ENCODE results near the gene SLC4A5. TPM values are rescaled to one million over a fixed set of nuclear protein-coding genes. Genes with fewer than 3 reads are reported as not detected.

Gene SLC4A5
- total RNA-seq, 1 experiment from 2014 or later, result 0.36 TPM

DNA sequence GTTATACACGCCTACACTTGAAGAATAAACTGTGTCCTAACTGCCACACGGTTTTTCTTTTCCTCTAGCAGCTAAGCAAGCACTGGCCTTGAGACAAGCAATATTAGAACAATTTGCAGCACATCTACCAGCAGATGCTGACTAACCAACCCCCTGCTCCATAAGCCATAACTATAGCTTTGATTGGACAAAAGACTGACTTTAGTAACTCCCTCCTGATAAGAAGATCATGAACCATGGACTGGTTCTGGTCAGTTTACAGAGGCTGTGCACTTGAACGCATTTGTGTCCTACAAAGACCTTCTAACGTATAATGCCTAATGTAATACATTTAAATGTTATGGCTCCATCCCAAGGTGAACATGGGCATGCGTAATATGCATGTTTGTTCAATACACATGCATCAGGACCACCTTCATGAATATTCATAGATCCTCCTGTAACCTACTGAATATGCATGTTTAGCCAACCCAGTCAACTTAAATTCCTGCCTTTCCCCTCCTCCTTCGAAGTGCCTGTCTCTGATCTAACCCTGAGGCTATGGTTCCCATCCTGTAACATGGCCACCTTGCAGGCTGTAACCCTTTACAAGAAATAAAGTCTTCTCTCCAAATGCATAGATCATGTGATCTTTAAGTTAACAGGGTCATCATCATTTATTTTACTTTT, 26.5 kb downstream of the SLC4A5 start:
- no peak for DNase-seq (ENCODE audit: low spot score)

DNA sequence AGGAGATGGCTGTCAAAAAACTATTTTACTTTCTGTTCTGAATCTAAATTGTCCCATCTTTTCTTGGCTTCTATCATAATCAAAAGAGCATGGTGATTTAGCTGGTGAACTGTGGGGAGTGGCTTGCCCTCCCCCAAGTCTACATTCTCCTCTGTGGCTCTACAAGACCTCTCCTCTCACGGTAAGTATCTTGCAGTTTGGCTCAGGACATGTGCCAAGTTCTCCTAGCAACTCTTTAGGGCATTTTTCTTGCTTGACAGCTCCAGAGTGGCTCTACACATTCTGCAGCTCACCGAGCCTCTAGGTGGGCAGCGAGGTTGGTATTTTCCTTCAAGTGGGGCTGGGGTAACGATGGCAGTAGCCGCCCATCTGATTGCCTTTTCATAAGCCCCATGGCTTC, 29.1 kb downstream of the SLC4A5 start:
- DNase-seq (ENCODE audit: low spot score), result no peak

DNA sequence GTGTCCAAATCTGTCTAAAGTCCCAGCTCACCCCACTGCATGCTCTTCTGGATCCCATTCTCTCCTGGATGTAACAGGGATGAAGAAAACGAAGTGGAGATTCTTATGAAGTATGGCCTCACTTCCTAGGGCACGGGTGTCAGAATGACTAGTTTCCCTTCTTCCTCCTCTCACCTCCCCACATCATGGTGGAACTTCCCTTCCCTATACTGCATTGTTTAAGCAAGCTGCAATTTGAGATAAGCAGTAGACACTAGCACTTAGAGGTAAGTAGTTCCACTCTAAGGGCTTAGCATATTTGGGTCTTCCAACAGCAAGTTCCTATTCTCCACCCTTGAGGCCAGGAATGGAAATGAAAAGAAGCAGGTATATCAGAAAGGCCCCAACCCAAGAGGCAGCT, 29.7 kb downstream of the SLC4A5 start:
- no peak for DNase-seq (ENCODE audit: low spot score)

DNA sequence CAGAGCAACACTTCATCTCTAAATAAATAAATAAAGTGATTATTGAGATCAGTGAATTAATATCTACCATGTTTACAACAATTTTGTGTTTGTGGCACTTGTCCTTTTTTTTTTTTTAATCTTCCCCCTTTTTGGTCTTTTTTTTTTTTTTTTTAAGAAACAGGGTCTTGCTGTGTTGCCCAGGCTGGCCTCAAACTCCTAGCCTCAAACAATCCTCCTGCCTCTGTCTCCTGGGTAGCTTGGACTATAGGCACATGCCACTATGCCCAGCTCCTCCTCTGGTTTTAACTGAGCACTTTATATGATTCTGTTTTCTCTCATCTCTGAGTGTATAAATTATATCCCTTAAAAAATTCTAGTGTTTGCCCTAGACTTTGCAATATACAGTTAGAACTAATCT, 30.3 kb downstream of the SLC4A5 start:
- DNase-seq (ENCODE audit: low spot score), result no peak

DNA sequence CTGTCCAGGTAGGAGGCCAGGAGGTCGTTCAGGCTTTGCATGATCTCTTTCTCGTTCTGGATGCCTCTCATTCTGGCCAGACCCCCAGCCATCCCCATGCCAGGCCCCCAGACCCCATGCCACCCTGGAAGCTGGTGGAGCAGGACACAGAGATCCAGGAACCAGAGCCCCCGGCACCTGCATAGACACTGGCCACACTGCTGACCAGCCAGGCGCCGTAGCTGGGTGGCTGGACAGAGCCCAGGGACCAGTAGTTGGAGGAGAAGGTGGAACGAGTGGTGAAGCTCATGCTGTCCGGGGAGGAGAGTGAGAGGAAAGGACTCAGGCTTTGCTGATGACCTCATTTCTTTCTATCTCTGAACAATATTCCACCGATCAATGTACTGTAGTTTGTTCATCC, 35.5 kb downstream of the SLC4A5 start:
- no peak for DNase-seq (ENCODE audit: low spot score)

DNA sequence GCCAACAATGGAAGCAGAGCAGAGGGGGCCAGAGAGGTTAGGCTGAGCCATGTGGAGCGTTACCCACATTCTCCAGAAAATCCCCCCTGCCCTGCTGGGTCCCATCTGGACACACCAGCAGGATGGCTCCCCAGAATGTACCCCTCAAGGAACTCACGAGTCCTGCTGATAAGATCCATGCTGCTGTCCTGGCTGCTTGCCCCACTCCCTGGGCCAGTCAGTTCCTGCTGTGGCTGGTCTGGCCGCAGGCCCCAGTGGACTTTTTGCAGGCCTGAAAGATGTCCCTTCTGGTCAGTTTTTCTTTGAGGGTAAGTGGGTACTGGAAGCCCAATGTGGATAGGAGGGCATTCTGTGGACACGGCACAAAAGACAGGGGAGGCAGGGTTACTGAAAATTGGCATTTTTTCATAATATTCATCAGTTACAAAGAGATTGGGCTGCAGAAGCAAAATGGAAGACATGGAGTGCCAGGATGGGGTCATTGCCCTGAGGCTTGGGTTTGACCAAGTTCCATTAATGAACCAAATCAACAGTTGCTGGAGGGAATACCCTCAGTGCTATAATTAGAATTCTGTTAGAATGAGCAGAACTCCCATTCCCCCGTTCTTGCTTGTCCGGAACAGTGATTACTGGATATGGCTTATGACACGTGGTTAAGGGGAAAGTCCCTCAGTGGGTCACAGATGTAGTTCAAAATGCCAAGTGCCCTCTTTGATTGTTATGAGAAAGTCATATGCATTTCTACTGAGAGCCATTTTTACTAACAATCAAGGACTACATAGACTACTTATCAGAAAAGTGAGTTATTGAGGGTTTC, 38.7 kb downstream of the SLC4A5 start:
- no peak for DNase-seq (ENCODE audit: low spot score)

DNA sequence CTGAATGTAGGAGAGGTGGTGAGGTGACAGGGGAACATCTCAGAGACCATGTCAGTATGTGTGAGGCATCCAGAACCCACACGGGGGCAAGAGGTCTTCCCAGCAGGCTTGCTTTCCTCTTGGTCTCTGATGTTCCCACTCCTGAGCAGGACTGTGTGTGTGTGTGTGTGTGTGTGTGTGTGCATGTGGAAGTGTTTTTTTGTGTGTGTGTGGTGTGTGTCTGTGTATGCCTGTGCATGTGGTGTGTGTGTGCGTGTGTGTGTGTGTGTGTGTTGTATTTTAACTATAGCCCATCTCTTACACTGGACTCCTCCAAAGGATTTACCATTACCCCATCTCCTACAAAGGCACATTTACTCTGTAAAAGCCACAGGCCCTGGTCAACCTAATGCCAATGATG, 40.4 kb downstream of the SLC4A5 start:
- no peak for DNase-seq (ENCODE audit: low spot score)

DNA sequence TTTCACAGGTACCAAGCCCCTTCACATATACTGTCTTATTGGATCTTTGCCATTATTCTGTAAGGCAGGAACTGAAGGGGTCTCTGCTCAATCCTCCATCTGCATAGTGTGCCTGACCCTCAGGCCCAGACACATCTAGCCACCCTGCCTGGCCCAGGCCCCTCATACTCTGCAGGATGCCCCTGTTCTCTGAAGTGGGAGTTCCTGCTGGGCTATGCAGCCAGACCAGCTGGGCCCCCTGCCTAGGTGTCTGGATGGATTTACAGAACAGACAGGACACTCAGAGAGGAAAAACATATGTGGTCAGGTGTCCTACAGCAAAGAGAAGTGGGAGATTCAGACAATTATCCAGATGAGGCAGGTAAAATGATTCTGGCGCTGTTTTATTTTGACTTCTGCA, 42.0 kb downstream of the SLC4A5 start:
- no peak for DNase-seq (ENCODE audit: low spot score)

DNA sequence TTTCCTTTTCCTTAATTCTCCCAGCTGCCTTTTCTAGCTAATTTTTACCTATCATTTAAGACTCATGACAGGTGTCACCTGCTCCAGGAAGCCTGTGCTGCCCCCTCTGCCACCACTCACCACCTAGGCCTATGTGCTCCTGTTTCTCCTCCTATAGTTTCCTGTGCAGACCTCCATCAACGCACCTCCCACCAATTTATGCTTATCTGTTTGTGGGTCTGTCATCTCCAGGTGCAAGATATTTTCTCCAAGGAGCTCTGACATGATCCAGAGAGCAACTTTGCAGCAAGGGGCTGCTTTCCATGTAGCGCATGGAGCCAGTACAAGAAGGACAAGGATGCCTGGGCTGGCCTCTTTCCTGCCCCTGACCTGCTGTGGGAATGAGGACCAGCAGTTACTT, 42.7 kb downstream of the SLC4A5 start:
- DNase-seq (ENCODE audit: low spot score), result no peak

DNA sequence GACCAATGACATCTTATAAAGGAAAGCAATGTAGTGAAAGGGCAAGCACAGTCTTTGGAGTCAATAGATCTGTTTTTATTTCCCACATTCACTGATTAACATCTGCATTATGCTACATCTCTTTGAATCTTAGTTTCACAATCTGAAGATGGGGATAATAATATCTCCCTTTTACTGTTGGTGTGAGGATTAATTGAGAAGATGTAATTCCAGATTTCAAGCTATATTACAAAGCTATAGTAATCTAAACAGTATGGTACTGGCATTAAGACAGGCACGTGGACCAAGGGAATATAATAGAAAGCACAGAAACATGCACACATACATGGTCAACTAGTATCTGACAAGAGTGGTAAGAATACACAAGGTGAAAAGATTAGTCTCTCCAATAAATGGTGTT, 45.3 kb downstream of the SLC4A5 start:
- DNase-seq (ENCODE audit: low spot score), result no peak

DNA sequence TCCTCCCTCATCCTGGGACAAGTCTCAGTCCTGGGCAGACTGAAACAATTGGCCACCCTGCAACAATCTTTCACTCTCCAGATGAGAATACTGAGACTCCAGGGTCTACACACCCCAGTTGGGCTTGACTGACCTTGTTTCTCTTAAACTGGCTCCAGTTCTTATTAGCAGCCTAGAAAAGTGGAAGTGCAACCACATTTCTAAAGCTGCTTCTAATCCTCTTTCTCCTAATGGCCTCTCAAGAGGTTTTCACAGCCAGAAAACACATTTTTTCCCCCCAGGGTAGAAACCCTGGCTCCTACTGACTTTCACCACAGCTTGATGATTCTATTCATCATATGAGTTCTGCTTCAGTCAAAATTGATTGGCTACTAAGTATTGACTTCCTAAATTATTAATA, 45.8 kb downstream of the SLC4A5 start:
- DNase-seq (ENCODE audit: low spot score), result no peak

DNA sequence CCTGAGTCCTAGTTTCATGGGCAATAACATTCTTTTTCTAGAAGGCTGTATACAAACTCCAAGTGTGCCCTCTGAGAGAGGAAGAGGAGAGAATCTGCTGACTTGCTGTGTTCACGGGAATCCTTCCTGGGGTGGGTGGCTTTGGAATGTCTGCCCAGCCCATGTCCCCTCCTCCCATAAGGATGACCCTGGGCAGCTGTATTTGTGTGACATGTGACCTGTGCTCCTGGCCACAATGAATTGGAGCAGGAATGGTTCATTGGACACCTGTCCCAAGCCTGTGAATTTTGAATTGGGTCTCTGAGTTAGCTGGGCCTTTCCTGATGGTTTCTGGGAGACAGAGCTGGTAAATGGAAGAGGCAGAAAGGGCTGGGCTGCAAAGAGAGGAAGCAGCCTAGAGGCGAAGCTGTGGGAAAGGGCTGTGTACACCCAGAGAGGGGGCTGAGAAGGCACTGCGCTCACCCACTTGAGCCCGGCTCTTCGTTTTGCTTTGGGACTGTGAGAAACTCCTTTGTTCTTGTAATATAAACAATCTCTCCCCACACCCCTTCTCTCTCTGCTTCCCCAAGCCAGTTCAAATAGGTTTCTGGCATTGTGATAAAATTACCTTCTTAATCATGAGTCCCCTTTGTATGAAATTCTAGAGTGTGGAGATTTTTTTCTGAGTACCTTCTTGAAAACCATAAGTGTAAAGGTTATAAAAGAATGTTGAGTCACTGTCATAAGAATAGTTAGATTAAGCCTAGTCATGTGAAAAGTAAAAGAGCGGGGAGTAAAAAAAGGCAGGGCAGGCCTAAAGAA, 49.8 kb downstream of the SLC4A5 start:
- no peak for DNase-seq (ENCODE audit: low spot score)

DNA sequence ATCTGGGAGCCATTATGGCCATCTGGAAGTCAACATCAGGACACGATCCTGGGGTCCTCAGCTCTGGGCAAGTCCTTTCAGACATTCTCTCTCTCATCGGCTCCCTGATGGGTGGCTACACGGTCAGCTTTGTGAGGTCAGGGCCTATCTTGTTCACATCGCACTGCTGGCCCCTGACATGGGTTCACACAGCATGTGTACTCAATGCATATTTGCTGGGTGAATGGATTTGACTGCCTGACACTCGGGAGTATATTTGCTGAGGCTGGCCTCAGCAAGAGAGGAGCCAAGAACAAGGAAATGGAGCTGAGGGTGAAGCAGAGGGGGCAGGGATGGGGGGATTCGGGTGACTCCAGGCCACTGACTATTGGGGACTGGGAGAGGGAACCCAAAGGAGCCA, 50.5 kb downstream of the SLC4A5 start:
- no peak for DNase-seq (ENCODE audit: low spot score)

DNA sequence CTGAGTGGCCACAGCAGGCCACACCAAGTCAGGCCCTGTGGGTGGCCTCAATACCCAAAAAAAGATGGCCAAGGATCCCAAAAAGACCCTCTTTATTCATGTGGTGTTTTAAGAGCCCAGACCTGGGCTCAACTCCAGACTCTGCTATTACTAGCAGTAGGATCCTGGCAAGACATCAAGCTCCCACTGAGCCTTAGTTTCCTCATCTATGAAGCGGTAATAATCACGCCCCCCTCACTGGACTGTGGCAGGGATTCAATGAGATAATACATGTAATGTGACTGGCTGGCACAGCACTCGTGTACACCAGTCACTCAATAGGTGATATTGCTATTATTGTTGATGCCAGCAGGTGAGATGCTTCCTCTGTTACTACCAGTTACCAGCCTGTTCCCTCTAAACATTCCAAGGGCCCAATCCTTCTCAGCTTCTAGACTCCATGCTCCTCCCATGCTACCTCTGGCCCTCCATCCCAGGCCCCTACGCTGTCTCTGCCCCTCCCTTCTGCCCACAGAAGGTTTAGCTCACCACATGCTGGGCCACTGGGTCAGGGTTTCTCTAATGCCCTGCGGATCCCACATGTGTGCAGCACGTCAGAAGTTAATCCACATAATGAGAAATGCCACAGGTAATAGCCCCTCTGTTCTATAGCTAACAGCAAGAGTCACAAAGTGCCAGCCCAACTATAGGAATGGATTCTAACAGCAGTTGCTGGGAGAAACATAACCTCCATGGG, 51.2 kb downstream of the SLC4A5 start:
- DNase-seq (ENCODE audit: low spot score), result no peak

DNA sequence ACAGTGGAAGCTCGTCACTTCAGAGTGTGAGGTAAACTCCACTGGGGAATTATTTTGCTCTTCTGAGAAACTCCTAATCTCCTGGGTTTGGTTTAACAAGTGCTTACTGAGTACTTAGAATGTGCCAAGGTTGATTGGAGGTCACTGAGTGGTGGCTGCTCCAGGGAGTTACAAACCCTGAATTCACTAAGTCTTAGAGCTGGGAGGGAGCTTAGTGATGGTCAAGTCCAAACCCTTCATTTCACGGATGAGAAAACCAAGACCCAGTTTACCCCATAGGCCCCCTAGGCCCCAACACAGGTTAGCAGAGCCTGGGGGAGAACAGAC, 52.0 kb downstream of the SLC4A5 start:
- no peak for DNase-seq (ENCODE audit: low spot score)

DNA sequence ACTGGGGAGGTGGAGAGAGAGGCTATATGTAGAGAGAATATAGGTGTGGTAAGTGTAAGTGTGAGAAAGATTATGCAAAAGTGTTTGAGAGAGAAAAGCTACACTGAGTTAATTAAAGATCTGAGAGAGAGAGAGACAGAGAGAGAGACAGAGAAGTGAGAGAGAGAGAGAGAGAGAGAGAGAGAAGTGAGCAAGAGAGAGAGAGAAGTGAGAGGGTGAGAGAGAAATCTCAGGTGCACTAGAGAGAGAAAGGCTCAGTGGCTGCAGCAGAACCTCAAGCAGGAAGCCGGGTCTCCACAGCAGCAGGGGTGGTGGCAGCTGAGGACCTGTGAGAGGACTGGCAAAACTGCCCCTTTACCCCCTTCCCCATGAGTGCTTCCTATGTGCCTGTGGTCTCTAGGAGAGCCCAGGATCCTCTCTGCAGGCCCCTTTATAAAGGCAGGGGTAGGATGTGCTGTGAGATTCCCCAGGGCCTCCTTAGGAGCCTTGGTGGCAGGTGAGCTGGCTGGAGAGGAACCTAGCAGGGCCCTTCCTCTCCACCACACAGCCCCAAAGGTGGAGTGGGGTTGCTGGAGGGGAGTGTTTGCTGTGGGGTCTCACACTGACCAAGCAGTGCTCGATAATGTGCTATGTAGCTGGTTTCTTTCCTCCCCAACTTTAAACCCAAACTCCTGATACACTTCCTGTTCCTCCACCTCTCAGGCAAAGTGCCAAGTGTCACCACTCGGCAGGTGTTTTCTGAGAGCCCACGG, 52.6 kb downstream of the SLC4A5 start:
- no peak for DNase-seq (ENCODE audit: low spot score)

DNA sequence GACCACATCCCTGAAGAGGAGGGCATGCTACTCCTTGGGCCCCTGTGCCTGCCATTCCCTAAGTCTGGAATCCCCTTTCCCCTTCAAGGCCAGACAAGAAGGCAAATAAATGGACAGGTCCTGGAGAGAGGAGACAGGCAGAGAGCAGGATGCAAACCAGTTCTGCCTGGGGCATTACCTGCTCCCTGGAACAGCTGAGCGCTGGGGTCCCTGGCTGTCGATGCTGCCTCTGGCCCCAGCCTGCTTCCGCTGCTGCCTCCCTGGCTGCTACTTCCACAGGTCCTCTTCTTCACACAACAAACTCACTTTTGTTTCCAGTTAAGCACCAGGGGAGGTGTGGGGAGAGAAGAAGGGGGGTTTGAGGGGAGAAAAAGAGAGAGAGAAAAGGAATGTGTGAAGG, 53.1 kb downstream of the SLC4A5 start:
- no peak for DNase-seq (ENCODE audit: low spot score)

DNA sequence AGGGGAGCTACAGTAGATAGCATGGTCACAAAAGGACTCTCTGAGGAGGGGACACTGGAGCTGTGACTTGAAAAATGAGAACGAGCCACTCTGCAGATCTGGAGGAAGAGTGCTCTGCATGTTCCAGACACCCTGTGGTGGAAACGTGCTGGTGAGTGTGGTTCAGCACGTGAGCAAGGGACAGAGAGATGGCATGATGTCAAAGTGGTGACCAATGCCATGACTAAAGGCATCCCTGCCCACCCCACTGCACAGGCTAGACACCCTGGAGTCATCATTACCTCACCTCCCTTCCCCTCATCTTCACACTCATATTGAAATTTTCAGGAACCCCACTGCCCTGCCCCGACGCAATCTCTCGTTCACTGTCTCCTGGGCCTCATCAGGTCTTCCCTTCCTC, 56.5 kb downstream of the SLC4A5 start:
- DNase-seq (ENCODE audit: low spot score), result no peak

DNA sequence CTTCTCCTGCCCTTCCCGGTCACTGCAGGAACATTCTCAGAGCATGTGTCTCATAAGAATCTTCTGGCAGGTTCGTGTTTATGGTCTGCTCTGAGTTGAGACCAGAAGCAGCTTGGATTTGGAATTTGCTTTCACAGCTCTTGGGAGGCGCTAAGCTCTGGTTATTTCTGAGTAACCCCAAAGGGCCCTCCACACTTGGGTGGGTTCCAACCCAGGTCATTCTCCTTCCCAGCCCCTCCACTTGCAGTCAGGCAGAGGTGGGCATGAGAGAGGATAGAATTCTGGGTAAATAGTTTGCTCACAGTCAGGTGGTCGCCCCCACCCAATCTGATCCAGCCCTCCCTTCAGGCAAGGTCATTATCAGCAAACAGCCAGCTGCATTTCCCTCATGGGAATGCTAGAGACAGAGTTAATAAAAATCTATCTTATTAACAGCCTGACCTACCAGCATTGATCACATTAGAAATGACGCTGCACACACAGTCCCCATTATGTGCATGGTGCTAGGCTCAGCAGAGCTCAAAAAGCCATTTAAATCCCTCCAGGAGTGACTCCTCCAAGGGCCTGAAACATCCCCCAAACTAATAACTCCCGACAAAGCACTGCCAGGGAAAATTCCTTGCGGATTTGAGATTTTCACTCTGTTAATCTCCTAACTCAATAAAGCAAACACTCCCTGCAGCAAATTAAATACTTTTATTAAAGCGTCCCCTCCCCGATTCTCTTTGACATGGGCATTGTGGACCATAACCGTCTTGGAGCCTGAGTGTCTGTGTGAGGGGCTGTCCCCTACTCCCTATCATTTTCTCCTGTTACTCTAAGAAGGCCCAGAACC, 61.9 kb downstream of the SLC4A5 start:
- no peak for DNase-seq (ENCODE audit: low spot score)

DNA sequence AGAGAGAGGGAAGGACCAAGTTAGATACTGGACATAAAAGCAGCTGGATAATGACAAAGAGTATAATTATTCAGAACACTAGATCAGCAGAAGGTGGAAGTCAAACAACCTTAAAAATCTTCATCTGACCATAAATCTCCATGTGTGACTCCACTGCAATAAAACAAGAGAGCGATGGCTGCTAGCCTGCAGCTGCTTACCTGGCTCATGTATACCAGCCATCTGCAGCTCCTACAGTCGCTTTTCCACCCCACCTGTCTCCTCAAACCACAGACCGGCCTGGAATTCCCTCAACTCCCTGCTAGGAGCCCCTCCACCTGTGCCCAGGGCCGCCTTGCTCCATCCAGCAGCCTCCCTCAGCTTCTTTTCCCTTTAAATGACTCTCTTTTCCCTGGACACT, 64.5 kb downstream of the SLC4A5 start:
- DNase-seq (ENCODE audit: low spot score), result no peak
